Fibroblast of skin of right quadriceps (primary cell): Measurements from ENCODE around the gene KLHL12.

Source experiments
- DNase-seq: peaks from one replicate; pipeline ENCODE4 v3.0.0-alpha.2; 2013

KLHL12 gene

DNA sequence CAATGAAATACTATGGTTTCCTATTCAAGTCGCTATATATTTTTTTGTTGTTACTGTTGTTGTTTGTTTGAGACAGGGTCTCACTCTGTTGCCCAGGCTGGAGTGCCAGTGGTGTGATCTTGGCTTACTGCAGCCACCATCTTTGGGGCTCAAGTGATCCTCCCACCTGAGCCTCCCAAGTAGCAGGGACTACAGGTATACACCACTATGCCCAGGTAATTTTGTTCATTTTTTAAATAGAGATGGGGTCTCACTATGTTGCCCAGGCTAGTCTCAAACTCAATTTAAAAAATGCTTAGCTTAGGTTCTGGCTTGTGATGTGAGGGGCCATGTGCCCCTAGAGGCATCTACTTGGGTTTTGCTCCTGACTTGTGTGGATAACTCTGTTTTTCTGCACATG is 47.9 kb downstream of the KLHL12 start:
- DNase-seq = no peak

DNA sequence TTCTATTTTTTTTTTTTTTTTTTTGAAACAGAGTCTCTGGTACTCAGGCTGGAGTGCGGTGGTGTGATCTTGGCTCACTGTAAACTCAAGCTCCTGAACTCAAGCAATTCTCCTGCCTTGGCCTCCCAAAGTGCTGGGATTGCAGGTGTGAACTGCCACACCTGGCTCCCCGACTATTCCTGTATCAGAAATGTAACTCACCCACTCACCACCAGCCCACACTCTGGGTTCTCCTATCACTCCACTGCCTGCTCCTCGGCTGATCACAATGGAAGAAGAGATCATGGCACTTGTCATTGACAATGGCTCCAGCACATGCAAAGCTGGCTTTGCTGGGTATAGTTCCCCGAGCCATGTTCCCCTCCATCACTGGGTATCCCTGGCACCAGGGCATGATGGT is 54.0 kb downstream of the KLHL12 start:
- DNase-seq = no peak

DNA sequence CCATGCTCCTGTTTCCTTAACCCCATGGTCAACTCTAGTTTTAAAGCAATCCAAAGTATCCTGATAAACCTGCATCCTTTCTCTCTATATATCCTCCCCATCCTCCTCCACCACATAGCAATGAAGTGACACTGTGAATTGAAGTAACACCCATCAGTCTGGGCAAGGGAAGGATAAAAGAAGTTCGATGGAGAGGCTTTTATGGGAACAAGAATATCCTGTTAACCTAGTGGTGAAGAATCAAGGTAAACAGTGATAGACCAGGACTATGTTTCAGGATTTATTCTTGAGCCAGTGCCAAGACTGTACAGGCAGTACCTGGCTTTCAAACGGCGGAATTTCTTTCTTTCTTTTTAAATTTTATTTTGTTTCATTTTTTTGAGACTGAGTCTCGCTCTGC is 55.7 kb downstream of the KLHL12 start:
- no peak for DNase-seq

DNA sequence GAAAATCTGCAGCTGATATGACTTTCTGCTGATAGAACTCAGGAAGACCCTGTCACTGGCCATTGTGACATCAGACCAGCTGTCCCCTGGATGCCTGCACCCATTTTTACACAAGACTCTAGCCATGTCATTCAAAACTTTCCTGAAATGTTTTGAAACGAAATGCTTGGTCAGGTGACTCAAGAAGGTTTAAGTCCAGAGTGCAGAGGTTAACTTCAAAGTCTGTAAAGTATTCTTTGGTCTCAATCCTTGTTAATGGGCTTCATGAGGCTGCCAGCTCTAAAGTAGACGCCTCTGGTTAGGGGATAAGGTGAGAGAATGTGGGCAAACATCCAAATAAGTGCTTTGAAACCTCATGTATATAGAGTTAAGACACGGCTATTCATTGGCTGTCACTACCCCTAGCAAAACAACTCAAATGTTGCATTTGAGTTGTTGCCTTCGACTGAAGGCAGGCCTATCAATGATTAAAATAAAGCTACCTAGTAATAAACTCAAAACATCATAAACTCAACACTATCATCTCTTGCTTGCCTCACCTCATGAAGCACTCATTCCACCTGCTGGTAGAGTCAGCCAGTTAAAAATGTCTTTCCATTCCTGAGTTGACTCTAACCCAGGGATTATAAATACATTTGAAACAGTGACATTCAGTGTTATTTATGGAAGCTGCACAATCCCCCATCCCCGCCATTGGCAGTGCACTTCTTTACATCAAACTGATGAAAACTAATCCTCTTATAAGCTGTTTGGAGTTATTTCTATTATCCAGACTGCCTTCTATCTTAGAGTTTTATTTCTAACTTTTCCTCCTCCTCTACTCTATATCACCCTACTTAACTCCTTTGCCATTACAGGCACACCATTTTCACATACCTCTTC is 64.1 kb downstream of the KLHL12 start:
- no peak for DNase-seq

DNA sequence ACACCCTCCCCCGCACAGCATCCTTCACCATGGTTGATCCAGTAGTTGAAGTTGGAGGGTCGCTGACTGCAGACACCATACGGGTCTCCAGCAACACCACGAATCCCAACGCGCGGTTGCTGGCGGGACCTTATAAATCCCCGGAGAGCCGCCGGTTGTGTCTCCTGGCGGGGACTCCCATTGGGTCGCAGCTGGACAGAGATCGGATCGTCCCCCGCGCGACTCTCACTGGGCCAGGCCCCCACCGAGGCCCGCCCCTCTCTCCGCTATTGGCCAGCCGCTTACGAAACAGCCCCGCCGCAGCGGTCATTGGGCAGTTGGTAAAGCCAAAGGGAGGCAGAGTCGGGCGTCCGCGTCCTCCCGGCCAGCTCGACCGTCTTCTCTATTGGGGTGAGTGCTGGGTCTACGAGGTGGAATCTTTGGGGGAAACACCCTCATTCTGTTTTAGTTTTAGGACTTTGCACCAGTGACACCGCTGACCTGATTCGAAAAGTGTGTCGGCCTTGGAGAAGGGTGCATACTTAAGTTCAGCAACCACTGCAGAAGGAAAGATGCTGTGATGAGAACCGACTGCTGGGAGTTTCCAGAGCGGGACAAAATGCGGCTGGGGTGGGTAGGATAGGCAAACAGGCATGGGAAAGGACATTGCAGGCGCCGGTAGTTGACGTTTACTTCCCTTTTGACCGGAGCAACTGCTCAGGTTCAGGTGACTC is 65.5 kb downstream of the KLHL12 start:
- DNase-seq = peak; percentile 80

DNA sequence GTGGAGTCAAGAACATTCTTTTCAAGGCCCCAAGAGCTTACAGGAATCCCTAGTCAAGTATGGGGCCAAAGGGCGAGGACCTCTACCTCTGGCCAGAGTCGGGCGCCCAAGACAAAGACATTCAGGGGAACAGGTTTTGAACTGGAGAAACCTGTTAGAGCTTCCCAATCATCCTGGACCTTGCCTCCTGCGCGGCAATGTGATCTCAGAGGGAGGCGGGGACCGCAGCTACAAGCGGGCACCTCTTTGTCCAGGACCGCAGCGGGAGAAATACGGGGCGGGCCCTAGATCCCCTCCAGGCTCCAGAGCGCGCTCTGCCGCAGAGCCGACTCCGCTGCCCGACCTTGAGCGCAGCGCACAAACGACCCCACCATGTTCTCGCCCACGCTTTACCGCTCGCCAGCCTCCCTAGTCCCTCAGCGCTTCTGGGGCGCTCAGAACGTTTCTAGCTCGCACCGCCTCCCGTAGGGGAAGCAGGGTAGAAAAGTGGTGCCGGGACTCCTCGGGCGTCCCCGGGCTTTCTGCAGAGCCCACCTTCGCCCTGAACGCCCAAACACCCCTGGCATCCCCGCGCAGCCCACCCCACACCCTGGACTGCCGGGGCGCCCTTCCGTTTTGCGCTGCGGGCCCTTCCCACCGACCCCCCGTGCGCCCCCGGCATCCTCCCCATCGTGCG is 66.2 kb downstream of the KLHL12 start:
- DNase-seq = peak; percentile 19

DNA sequence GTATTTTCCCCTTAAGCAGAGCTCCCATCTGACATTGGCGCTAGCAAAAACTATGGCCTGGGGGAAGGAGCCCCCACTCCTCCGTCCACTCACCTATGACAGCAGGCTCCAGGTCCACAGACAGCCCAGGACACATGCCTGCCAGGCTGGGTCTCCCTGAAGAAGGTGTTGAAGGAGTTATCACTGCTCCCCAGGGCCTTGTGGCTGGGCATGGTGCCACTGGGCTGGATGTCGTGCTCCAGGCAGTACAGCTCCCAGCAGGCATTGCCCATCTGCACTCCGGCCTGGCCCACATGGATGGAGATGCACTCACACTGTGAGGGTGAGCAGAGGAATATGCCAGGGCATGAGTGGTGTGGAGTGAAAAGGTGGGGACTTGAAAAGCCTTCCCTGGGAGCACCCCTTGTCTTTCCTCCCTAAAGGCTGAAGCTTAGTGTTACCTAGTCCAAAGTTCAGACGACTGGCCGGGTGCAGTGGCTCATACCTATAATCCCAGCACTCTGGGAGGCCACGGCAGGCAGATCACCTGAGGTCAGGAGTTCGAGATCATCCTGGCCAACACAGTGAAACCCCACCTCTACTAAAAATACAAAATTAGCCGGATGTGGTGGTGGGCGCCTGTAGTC is 68.1 kb downstream of the KLHL12 start:
- no peak for DNase-seq

DNA sequence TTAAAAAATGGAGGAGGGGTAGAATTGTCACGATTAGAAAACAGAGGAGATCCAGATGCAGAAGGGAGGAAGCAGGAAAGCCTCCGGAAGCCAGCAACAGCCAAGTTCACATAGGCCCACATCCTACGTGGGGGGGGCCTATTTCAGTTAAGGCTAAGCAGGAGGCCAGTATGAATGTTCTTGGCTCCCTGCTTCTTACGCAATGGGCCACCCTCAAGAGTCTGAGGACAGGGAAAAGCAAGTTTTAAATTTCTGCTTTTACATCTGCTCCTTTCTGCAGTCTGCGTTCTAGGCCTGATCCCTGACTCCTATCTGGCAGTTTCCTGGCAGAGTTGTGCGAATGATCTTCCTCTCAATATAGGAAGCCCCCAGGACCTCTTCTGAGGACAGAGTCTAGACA is 68.7 kb downstream of the KLHL12 start:
- DNase-seq = peak; percentile 21

DNA sequence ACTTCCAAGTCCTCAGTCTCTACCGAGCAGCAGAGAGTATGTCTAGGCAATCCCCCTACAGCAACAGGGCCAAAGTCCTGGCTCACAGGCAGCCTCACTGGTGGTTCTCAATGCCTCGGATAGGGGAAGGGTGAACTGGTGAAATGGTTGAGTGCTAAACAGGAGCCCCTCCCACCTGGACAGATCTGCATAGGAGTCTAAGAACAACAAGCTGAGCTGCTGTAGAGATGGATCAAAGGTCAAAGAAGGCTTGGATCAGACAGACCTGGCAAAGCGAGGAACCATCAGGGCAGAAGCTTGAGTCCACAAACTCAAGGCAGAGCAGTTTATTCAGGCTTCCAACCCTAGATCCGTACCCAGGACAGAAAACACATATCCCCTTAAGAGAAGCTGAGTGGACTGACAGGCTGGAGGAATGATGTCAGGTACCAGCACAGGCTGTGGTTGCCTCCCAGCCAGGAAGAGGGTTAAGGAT is 69.9 kb downstream of the KLHL12 start:
- no peak for DNase-seq

DNA sequence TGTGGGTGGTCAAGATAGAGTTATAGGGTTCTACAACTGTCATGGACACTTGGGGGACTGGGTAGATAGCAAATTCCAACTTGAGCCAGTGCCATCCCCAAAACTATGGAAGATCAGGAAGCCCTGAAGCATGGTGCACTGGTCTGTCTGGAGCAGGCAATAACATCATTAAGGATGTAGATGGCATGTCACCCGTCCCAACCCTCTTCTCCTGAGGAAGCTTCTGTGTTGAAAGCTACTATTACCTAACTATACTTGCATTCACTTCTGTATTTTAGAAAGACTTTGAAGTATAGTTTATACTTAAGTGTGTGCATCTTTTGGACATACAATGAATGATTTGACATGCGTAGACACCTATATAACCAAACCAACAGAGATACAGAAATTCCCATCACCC is 71.0 kb downstream of the KLHL12 start:
- DNase-seq = no peak

DNA sequence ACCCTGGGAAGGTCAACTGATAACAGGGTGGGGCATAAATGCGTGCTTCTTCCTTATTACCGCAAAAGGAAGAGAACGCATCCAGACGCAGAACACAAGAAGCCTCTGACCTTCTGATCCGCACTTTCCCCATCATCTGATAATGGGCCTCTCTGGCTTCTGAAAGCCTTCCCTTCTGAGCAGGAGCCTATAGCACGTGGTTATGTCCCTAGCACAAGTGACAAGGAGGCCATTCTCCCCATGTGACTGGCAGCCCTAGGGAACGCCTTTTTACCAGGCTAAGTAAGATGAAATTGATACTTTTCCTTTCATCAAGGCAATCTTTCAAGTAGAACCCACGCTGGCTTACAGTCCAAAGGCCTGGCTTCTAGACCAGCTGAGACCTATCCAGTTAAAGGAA is 72.2 kb downstream of the KLHL12 start:
- no peak for DNase-seq

DNA sequence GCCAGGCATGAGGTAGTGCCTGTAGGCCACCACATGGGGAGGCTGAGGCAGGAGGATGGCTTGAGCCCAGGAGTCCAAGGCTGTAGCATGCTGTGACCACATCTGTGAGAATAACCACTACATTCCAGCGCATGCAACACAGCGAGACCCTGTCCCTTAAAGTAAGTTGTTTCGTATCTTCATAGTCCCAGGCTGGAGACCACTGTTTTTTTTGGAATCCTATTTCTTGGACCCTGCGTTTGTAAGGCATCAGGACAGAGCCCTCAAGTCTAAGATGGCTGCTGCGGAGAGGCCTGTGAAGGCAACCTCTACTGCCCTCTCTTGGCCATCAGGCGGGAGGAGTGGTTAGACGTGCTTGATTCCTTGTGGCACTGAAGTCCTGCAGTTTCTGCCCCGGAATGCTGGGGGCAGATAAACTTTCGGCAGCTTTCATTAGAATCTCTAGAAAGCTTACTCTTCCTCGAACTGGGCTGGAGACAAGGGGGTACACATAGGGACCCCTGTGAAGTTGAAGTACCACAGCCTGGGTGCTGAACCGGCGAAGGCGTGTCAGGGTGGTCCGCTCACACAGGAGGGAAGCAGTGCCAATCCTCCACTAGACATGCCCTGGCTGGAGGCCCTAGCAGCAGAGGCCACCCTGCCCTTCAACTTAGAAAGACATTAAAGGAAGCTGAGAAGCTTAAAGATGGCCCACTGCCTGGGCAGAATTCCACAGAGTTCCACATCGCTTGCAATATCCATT is 74.7 kb downstream of the KLHL12 start:
- DNase-seq = peak; percentile 54

DNA sequence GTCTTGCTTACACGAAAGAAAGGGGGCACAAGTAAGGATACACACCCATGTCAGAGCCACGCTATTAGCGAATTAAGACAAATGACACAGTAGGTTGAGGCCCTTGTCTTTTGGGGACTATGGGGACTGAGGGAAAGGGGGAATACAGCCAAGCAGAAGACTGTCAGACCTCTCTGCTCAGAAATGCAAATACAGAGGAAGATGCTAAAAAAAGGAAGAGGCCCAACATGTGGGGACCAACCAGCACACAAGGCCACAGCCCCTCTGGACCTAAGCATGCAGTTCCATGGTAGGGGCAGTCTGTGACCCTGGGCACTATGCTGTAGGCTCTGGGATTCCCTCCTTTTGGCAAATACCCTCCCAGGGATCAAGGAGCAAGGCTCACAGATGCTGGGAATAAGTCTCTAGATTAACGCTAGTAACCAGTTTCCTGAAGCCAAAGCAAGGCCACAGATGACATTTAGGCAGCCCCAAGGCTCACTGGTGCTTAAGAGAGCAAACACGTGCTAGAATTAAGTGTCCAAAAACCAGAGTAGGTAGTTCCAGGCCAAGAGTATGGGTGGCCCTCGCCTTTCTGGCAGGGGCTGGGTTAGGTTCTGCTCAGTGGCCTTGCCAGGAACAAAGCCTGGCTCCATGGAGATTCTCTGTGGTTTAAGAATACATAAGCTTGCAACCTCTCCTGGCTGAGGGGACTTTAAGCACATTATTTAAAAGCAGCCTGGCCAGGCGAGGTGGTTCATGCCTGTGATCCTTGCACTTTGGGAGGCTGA is 76.3 kb downstream of the KLHL12 start:
- no peak for DNase-seq

DNA sequence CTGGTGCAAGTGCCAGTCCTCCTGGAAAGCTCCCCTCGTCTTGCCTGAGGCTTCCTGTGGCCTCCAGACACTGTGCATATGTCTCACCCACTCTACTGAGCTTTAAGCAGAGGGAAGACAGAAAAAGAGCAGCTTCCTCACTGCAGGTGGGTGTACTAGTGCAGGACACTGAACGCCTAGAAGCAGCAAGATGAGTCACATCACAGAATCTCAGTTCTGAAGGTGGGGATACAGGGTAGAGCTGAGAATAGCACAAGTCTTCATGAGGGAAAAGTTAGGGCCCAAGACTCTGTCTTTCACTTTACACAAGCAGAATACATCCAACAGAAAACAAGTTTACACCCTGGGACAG is 78.9 kb downstream of the KLHL12 start:
- DNase-seq = no peak

DNA sequence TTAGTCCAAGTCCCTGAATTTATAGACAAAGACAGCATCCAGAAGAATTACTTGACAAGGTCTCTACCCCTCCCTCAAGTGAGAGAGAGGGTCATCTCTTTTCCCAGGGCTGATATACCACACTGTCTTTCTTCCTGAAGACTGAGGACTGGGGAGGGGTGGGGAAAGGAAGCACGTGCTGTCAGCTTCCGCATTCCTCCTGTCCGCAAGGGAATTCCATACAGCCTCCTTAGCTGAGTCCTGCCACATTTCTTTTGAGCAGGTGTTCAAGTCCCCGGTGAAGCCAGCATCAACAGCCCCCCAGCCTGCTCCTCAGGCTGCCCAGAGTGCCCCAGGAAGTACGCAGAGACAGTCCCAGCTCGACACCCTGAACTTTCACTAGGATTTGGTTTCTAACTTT is 82.1 kb downstream of the KLHL12 start:
- DNase-seq = peak; percentile 16

DNA sequence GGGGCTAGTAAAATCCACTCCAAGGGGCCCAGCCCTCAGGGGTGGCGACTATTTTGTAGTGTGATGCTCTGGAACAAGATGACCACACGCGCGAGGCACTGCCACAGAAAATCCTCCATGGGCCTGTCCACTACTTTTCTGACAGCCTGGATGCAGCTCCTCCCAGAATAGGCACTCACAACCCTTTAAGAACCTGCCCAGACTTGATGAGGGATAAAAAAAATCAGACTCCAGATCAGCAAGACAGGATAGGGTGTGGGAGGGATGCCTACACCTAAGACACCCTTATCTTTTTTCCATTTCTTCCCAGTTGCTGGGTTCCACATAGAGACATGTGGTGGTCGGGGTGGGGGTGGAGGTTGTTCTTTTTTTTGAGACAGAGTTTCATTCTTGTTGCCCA is 82.8 kb downstream of the KLHL12 start:
- DNase-seq = no peak

DNA sequence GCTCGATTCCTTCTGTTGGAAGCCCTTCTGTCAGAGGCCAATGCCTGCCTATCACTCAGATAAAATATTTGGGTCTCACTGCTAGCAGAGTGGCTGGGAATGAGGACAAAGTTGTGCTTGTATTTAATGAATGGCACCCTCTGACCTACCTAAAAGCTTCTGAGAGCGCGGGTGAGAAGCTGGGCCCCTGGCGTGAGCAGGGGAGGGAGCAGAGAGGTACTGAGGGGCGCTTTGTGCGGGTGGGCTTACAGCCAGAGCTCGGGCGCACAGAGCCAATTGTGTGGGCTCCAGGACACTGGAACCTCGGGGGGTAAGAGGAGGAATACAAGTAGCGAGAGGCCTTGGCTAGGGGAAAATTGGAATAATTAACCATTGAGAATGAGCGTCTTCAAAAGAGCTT is 84.0 kb downstream of the KLHL12 start:
- DNase-seq = no peak
